OCI-LY7 (cell line): ENCODE data around the gene TMEM196.

Source experiments
- EZH2phosphoT487 ChIP-seq: fragments of 200-600 bp; sonication (generic); IDR thresholded peaks from 2 replicates; pipeline ENCODE4 v1.6.1; 2018; ENCODE audit warnings: low read depth, borderline replicate concordance, mild to moderate bottlenecking, mixed run types, antibody characterized with exemption, low read length, moderate library complexity, mixed read lengths
- TF ChIP-seq, protein P1 (sequence below): fragments of 200-600 bp; sonication (generic); conservative IDR thresholded peaks from 2 replicates; pipeline ENCODE4 v1.5.1; 2014; ENCODE audit warnings: mild to moderate bottlenecking, antibody characterized with exemption, low read length, moderate library complexity, mixed read lengths

DNA sequence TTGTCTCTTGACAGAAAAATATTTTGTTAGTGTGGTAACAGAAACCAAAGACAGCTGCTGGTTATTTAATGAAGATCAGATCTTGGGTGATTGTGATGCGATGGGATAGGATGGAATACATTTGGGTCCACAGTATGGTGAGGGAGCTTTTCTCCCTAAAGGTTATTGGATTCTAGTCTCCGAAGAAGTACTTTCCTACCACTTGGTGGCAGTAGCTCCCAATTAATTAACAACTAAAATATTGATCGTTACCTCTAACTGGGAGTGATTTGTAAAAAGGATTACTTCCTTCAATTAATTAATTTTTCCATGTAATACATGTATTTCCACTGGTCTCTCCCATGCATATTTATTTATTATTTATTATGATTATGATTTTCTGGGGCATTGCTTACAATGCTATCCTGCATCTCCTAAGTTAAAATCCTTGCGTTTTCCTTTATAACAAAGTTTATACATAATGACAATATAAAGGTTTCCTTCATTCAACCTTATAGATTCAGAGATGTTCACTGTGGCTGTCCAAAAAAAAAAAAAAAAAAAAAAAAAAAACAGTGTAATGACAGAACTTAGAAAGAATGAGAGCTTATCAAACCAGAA, 25.6 kb downstream of the TMEM196 start:
- TF ChIP-seq EZH2phosphoT487 = no peak
- TF ChIP-seq, protein P1, sequence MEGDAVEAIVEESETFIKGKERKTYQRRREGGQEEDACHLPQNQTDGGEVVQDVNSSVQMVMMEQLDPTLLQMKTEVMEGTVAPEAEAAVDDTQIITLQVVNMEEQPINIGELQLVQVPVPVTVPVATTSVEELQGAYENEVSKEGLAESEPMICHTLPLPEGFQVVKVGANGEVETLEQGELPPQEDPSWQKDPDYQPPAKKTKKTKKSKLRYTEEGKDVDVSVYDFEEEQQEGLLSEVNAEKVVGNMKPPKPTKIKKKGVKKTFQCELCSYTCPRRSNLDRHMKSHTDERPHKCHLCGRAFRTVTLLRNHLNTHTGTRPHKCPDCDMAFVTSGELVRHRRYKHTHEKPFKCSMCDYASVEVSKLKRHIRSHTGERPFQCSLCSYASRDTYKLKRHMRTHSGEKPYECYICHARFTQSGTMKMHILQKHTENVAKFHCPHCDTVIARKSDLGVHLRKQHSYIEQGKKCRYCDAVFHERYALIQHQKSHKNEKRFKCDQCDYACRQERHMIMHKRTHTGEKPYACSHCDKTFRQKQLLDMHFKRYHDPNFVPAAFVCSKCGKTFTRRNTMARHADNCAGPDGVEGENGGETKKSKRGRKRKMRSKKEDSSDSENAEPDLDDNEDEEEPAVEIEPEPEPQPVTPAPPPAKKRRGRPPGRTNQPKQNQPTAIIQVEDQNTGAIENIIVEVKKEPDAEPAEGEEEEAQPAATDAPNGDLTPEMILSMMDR = peak; percentile 81
